ENCODE measurements around the gene SYT5.
"Not testable (repeated sequence)": the region's sequence is repeated elsewhere in the genome, so short reads cannot be mapped to it uniquely, and the experiment has no call there.

SYT5 gene

GRCh38 chr19:55181740-55182139 is 1.7 kb upstream of the SYT5 start:
- no peak overlapping the region for H3K27ac ChIP-seq (ENCODE audit: insufficient read depth, low read length, poor library complexity, severe bottlenecking)
- H3K4me1 ChIP-seq (ENCODE audit: control insufficient read depth, insufficient read depth, low read length, poor library complexity, severe bottlenecking): peaks cover 20% of the 10 kb centered on the region
- no peak for DNase-seq
- peaks cover 29% of the 10 kb centered on the region for H3K27me3 ChIP-seq (replicated peaks; ENCODE audit: control insufficient read depth, insufficient read depth, low read length, poor library complexity, severe bottlenecking)
- no peak overlapping the region for H3K4me3 ChIP-seq (ENCODE audit: insufficient read depth, low read depth, low read length, poor library complexity, severe bottlenecking)
- no peaks in the 10 kb centered on the region for H3K9me3 ChIP-seq (ENCODE audit: control insufficient read depth, low read length)
- no peaks in the 10 kb centered on the region for H3K36me3 ChIP-seq (ENCODE audit: control insufficient read depth, insufficient read depth, low read length)

- Histone ChIP-seq H3K27me3 (replicated peaks; ENCODE audit: control insufficient read depth, insufficient read depth, low read length, poor library complexity, severe bottlenecking) (peaks cover 46% of the 10 kb centered on the region), H3K36me3 (ENCODE audit: control insufficient read depth, insufficient read depth, low read length) (no peaks in the 10 kb centered on the region), H3K9me3 (ENCODE audit: control insufficient read depth, low read length) (no peaks in the 10 kb centered on the region), H3K4me3 (ENCODE audit: insufficient read depth, low read depth, low read length, poor library complexity, severe bottlenecking) (peak overlapping the region; percentile 44), H3K27ac (ENCODE audit: insufficient read depth, low read length, poor library complexity, severe bottlenecking) (peak overlapping the region; percentile 36), H3K4me1 (ENCODE audit: control insufficient read depth, insufficient read depth, low read length, poor library complexity, severe bottlenecking) (peaks cover 25% of the 10 kb centered on the region)
- DNase-seq: peak; percentile 92 to 95 (median 94)
These were observed 1.1 kb downstream of the SYT5 start for GRCh38 chr19:55178781-55179599.

GRCh38 chr19:55176076-55176475 is 4.0 kb downstream of the SYT5 start:
- DNase-seq: no peak
- H3K4me3 ChIP-seq (ENCODE audit: insufficient read depth, low read depth, low read length, poor library complexity, severe bottlenecking): no peak overlapping the region
- H3K36me3 ChIP-seq (ENCODE audit: control insufficient read depth, insufficient read depth, low read length): no peaks in the 10 kb centered on the region
- H3K27me3 ChIP-seq (replicated peaks; ENCODE audit: control insufficient read depth, insufficient read depth, low read length, poor library complexity, severe bottlenecking): peaks cover 55% of the 10 kb centered on the region
- H3K27ac ChIP-seq (ENCODE audit: insufficient read depth, low read length, poor library complexity, severe bottlenecking): no peak overlapping the region
- H3K4me1 ChIP-seq (ENCODE audit: control insufficient read depth, insufficient read depth, low read length, poor library complexity, severe bottlenecking): peaks cover 32% of the 10 kb centered on the region
- no peaks in the 10 kb centered on the region for H3K9me3 ChIP-seq (ENCODE audit: control insufficient read depth, low read length)

DNA sequence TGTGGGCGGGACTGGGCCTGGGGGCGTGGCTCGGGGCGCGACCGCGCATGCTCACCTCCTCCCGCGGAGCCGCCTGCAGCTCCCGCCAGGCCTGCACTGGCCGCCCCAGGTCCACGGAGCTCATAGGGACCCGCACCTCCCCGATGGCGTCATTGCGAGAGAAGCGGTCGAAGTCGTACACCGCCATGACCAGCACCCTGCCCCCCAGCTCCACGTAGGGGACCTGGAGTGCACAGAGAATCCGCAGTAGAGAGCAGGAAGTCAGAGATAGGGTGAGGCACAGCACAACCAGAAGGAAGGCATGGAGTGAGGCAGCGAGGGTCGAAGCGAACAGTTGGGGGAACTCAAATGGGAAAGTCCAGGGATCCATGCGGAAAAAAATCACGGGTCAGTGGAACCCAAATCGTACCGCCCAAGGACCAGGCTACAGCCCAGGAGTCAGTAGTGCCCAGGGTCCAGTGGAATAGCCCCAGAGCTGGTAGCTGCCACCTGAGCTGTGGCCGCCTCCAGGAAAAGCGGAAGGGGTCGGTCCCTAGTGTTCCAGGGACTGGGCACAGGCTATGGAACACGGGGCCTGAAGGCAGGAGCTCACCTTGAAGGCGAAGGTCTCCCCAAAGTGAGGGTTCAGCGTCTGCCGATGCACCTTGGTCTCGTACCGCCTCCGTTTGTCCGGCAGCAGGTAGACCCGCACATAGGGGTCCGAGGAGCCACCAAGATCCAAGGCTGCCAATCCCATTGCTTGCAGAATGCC is 4.8 kb downstream of the SYT5 start:
- no peak for DNase-seq
- Histone ChIP-seq H3K27me3 (replicated peaks; ENCODE audit: control insufficient read depth, insufficient read depth, low read length, poor library complexity, severe bottlenecking) (peaks cover 50% of the 10 kb centered on the region), H3K27ac (ENCODE audit: insufficient read depth, low read length, poor library complexity, severe bottlenecking) (no peak overlapping the region), H3K4me3 (ENCODE audit: insufficient read depth, low read depth, low read length, poor library complexity, severe bottlenecking) (no peak overlapping the region), H3K9me3 (ENCODE audit: control insufficient read depth, low read length) (no peaks in the 10 kb centered on the region), H3K4me1 (ENCODE audit: control insufficient read depth, insufficient read depth, low read length, poor library complexity, severe bottlenecking) (peaks cover 29% of the 10 kb centered on the region), H3K36me3 (ENCODE audit: control insufficient read depth, insufficient read depth, low read length) (no peaks in the 10 kb centered on the region)

DNA sequence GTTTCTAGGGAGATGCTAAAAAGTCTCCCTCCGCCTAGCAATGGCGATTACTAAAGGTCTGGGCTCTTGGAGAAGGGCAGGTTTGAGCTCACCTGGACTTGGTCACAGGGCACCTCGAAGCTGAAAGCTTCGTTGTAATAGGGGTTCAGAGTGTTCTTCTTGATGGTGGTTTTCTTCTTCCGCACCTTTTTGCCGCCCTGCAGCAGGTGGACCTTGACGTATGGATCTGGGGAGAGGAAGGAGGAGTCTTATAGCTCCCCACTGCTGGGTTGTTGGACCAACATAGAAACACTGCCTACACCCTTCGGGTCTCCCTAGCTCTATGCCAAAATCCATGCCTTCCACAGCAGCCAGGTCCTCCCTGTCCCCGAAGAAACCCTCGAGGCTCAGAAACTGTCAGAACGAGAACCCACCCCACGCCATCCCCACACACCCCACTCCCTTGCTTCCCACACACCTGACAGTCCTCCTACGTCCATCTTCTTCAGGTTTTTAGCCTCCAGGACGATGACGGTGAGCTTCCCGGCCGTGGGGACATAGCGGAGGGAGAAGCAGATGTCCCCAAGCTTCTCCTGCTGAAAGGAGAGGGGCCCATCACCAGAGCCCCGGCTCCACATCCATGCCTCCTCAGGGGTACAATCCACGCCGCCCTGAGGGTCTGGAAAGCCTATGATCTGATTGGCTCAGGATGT is 5.5 kb downstream of the SYT5 start:
- H3K27me3 ChIP-seq (replicated peaks; ENCODE audit: control insufficient read depth, insufficient read depth, low read length, poor library complexity, severe bottlenecking): peaks cover 51% of the 10 kb centered on the region

GRCh38 chr19:55173714-55174409 is 6.2 kb downstream of the SYT5 start:
- Histone ChIP-seq H3K9me3 (ENCODE audit: control insufficient read depth, low read length) (no peaks in the 10 kb centered on the region), H3K4me1 (ENCODE audit: control insufficient read depth, insufficient read depth, low read length, poor library complexity, severe bottlenecking) (peaks cover 16% of the 10 kb centered on the region), H3K27me3 (replicated peaks; ENCODE audit: control insufficient read depth, insufficient read depth, low read length, poor library complexity, severe bottlenecking) (peaks cover 48% of the 10 kb centered on the region), H3K4me3 (ENCODE audit: insufficient read depth, low read depth, low read length, poor library complexity, severe bottlenecking) (peak overlapping the region; percentile 42), H3K36me3 (ENCODE audit: control insufficient read depth, insufficient read depth, low read length) (no peaks in the 10 kb centered on the region), H3K27ac (ENCODE audit: insufficient read depth, low read length, poor library complexity, severe bottlenecking) (no peak overlapping the region)
- DNase-seq: peak in 1 of 3 donors; percentile 21

More for the DNA sequence above, 5.5 kb downstream of the SYT5 start:
- Histone ChIP-seq H3K27ac (ENCODE audit: insufficient read depth, low read length, poor library complexity, severe bottlenecking) (no peak overlapping the region), H3K4me1 (ENCODE audit: control insufficient read depth, insufficient read depth, low read length, poor library complexity, severe bottlenecking) (peaks cover 23% of the 10 kb centered on the region), H3K36me3 (ENCODE audit: control insufficient read depth, insufficient read depth, low read length) (no peaks in the 10 kb centered on the region), H3K9me3 (ENCODE audit: control insufficient read depth, low read length) (no peaks in the 10 kb centered on the region), H3K4me3 (ENCODE audit: insufficient read depth, low read depth, low read length, poor library complexity, severe bottlenecking) (no peak overlapping the region)
- no peak for DNase-seq

DNA sequence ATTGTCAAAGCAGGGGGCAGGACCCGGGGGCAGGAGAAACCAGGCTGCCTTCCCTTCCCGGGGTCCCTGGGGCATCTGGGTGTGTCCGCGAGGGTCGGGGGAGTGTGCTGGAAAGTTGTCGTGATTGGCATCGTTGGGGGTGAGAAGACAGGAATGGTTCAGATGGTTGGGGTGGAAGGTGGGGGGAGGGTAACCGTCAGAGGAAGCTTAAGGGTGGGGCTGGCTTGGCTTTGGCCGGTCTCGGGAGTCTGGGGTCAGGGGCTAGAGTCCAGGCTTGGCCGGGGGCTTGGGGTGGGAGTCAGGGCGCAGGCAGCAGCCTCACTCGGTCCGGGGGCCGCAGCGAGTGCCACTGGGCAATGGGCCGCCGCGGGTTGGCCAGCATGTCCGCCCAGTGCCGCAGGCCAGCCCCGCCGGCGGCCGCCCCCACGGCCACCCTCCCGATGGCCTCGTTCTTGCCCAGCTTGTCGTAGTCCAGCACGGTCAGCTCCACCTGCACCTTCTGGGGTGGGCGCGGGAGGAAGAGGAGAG is 6.8 kb downstream of the SYT5 start:
- Histone ChIP-seq H3K36me3 (ENCODE audit: control insufficient read depth, insufficient read depth, low read length) (no peaks in the 10 kb centered on the region), H3K27me3 (replicated peaks; ENCODE audit: control insufficient read depth, insufficient read depth, low read length, poor library complexity, severe bottlenecking) (peaks cover 42% of the 10 kb centered on the region), H3K9me3 (ENCODE audit: control insufficient read depth, low read length) (no peaks in the 10 kb centered on the region), H3K27ac (ENCODE audit: insufficient read depth, low read length, poor library complexity, severe bottlenecking) (no peak overlapping the region), H3K4me1 (ENCODE audit: control insufficient read depth, insufficient read depth, low read length, poor library complexity, severe bottlenecking) (peaks cover 13% of the 10 kb centered on the region), H3K4me3 (ENCODE audit: insufficient read depth, low read depth, low read length, poor library complexity, severe bottlenecking) (peak overlapping the region; percentile 42)
- no peak for DNase-seq

- Histone ChIP-seq H3K27me3 (replicated peaks; ENCODE audit: control insufficient read depth, insufficient read depth, low read length, poor library complexity, severe bottlenecking) (peaks cover 39% of the 10 kb centered on the region), H3K36me3 (ENCODE audit: control insufficient read depth, insufficient read depth, low read length) (no peaks in the 10 kb centered on the region), H3K27ac (ENCODE audit: insufficient read depth, low read length, poor library complexity, severe bottlenecking) (no peak overlapping the region), H3K4me3 (ENCODE audit: insufficient read depth, low read depth, low read length, poor library complexity, severe bottlenecking) (no peak overlapping the region), H3K4me1 (ENCODE audit: control insufficient read depth, insufficient read depth, low read length, poor library complexity, severe bottlenecking) (peaks cover 13% of the 10 kb centered on the region), H3K9me3 (ENCODE audit: control insufficient read depth, low read length) (no peaks in the 10 kb centered on the region)
- no peak for DNase-seq
These were observed 7.3 kb downstream of the SYT5 start for GRCh38 chr19:55172741-55173140.

GRCh38 chr19:55172318-55172717 is 7.8 kb downstream of the SYT5 start:
- H3K36me3 ChIP-seq (ENCODE audit: control insufficient read depth, insufficient read depth, low read length); H3K27ac ChIP-seq (ENCODE audit: insufficient read depth, low read length, poor library complexity, severe bottlenecking); DNase-seq; H3K4me3 ChIP-seq (ENCODE audit: insufficient read depth, low read depth, low read length, poor library complexity, severe bottlenecking); H3K9me3 ChIP-seq (ENCODE audit: control insufficient read depth, low read length): not testable (repeated sequence)
- Histone ChIP-seq H3K27me3 (replicated peaks; ENCODE audit: control insufficient read depth, insufficient read depth, low read length, poor library complexity, severe bottlenecking) (peaks cover 38% of the 10 kb centered on the region), H3K4me1 (ENCODE audit: control insufficient read depth, insufficient read depth, low read length, poor library complexity, severe bottlenecking) (peaks cover 13% of the 10 kb centered on the region)
